OCI-LY7 (cell line): ENCODE results near the gene RBL1. TPM values are rescaled to one million over a fixed set of nuclear protein-coding genes. Genes with fewer than 3 reads are reported as not detected.
A peak's percentile ranks its signal among the peaks of the same experiment; 100 is the strongest.

Experiments
- BruUV-seq: library from RNA; stranded (reverse); fragments of 400-500 nt; replicated peaks from 2 replicates; lab custom pipeline; 2021; lab: Mats Ljungman, UMichigan
- CTCF ChIA-PET: fragments of 300-600 bp; sonication (Branson Sonifier 250); formaldehyde crosslinking; loops from one replicate; lab custom pipeline; 2022; ENCODE audit warnings: antibody characterized with exemption; ENCODE audit not compliant: unreplicated experiment; lab: Charles Lee
- POLR2A ChIA-PET: fragments of 300-600 bp; sonication (Branson Sonifier 250); formaldehyde crosslinking; loops from one replicate; lab custom pipeline; 2022; ENCODE audit warnings: antibody characterized with exemption; lab: Charles Lee
- DNase-seq: peaks from one replicate; pipeline ENCODE4 v3.0.0-alpha.2; 2015; ENCODE audit warnings: low spot score
- H2AFZ ChIP-seq: fragments of 200-600 bp; sonication (generic), shearing (Covaris generic); 2 replicates; pipeline ENCODE4 v1.6.1; 2014; ENCODE audit warnings: mild to moderate bottlenecking, antibody characterized with exemption, low read length, moderate library complexity
- H3K27ac ChIP-seq: fragments of 200-600 bp; sonication (generic); 2 replicates; pipeline ENCODE4 v1.5.1; 2014; ENCODE audit warnings: mixed run types, low read depth, mild to moderate bottlenecking, moderate library complexity, low read length, inconsistent platforms; ENCODE audit not compliant: poor library complexity, severe bottlenecking
- H3K36me3 ChIP-seq: fragments of 200-600 bp; sonication (generic); 2 replicates; pipeline ENCODE4 v1.6.1; 2014; ENCODE audit warnings: mild to moderate bottlenecking, antibody characterized with exemption, low read length, moderate library complexity, mixed read lengths; ENCODE audit not compliant: insufficient read depth
- H3K4me1 ChIP-seq: fragments of 200-600 bp; sonication (generic); 2 replicates; pipeline ENCODE4 v1.5.1; 2014; ENCODE audit warnings: mild to moderate bottlenecking, low read length; ENCODE audit not compliant: insufficient read depth, poor library complexity, severe bottlenecking
- H3K4me2 ChIP-seq: fragments of 200-600 bp; sonication (generic); 2 replicates; pipeline ENCODE4 v1.6.1; 2014; ENCODE audit warnings: mild to moderate bottlenecking, low read length
- H3K4me3 ChIP-seq: fragments of 200-600 bp; sonication (generic); 2 replicates; pipeline ENCODE4 v1.5.1; 2014; ENCODE audit warnings: mild to moderate bottlenecking, low read depth, low read length; ENCODE audit not compliant: poor library complexity, severe bottlenecking
- H3K79me2 ChIP-seq: fragments of 200-600 bp; sonication (generic); 2 replicates; pipeline ENCODE4 v1.6.1; 2016; ENCODE audit warnings: low read depth, mild to moderate bottlenecking, low read length, moderate library complexity, mixed read lengths; ENCODE audit not compliant: insufficient read depth
- H3K9me2 ChIP-seq: fragments of 200-600 bp; sonication (generic); 2 replicates; pipeline ENCODE4 v1.6.1; 2016; ENCODE audit warnings: mild to moderate bottlenecking, low read length, mixed read lengths; ENCODE audit not compliant: insufficient read depth
- H3K9me3 ChIP-seq: fragments of 200-600 bp; sonication (generic); 2 replicates; pipeline ENCODE4 v1.6.1; 2014; ENCODE audit warnings: mild to moderate bottlenecking, mixed run types, low read length, mixed read lengths
- H4K20me1 ChIP-seq: fragments of 200-600 bp; sonication (generic); 2 replicates; pipeline ENCODE4 v1.6.1; 2014; ENCODE audit warnings: mild to moderate bottlenecking, antibody characterized with exemption, low read length, moderate library complexity, mixed read lengths; ENCODE audit not compliant: insufficient read depth
- CTCF ChIP-seq: fragments of 200-600 bp; sonication (generic); conservative IDR thresholded peaks from 2 replicates; pipeline ENCODE4 v1.5.1; 2014; ENCODE audit warnings: mild to moderate bottlenecking, antibody characterized with exemption, low read length, moderate library complexity, mixed read lengths
- EZH2phosphoT487 ChIP-seq: fragments of 200-600 bp; sonication (generic); IDR thresholded peaks from 2 replicates; pipeline ENCODE4 v1.6.1; 2018; ENCODE audit warnings: low read depth, borderline replicate concordance, mild to moderate bottlenecking, mixed run types, antibody characterized with exemption, low read length, moderate library complexity, mixed read lengths
- intact Hi-C: fragments of 100-400 bp; cut with micrococcal nuclease; formaldehyde crosslinking; loops from one replicate; pipeline ENCODE4 v1.10.0; 2022; ENCODE audit not compliant: unreplicated experiment
- total RNA-seq, 2 experiments: library from RNA; depleted of rRNA in 1 of 2; stranded (reverse); fragments of >200 nt in 1 of 2; shearing (Covaris generic) in 1 of 2; gene quantifications; 2 replicates each; pipeline ENCODE4 v1.2.3, GENCODE V29; 2014 to 2022

RBL1 gene
- total RNA-seq, 2 experiments from 2014 or later: 41.5 to 63.0 TPM

- CTCF ChIA-PET: no interaction called here
- Histone ChIP-seq H3K9me2 (no peaks in the 10 kb centered on the region), H3K27ac (no peak overlapping the region), H3K4me2 (no peak overlapping the region), H3K79me2 (no peaks in the 10 kb centered on the region), H3K4me3 (no peak overlapping the region), H4K20me1 (no peaks in the 10 kb centered on the region), H3K4me1 (no peaks in the 10 kb centered on the region), H3K9me3 (no peaks in the 10 kb centered on the region), H3K36me3 (peaks cover 96% of the 10 kb centered on the region), H2AFZ (no peak overlapping the region)
- no peak for DNase-seq
- intact Hi-C loops: no loop called here
- BruUV-seq: TSS peak; percentile 45
- TF ChIP-seq EZH2phosphoT487: no peak
- no peak for TF ChIP-seq CTCF
- POLR2A ChIA-PET: no interaction called here
These were observed 40.5 kb downstream of the RBL1 start for GRCh38 chr20:37055276-37055675.

DNA sequence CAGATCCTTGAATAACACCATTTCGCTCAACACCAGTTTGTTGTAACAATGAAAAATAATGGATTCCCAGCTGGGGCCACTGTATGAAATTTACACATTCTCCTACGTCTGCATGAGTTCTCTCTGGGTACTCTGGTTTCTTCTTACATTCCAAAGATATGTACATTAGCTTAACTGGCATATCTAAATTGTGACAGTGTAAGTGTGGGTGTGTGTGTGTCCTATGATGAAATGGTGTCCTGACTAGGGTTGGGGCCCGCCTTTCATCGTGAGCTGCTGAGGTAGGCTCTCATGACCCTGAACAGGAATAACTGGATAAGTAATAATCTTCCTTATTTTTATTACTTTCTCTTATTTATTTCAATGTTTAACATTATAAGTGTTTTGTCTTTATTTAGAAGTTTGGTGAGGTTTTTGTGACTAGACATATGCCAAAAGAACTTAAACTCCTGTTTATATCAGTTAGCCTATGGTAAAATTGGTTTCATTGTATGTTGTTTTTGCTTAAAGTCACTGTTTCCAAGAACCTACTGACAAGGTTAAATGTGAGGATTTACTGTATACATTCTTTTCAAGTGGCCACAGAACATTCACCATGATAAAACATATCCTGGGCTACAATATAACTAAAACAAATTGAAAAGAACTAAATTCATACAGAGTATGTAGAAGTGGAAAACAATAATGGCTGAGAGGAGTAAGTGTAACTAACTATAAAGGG, 42.4 kb downstream of the RBL1 start:
- H3K36me3 ChIP-seq: peaks cover 92% of the 10 kb centered on the region
- no peak for DNase-seq
- no peaks in the 10 kb centered on the region for H3K4me1 ChIP-seq
- no peak overlapping the region for H2AFZ ChIP-seq
- H3K4me3 ChIP-seq: no peak overlapping the region
- no peak for TF ChIP-seq CTCF
- TF ChIP-seq EZH2phosphoT487: no peak
- H3K27ac ChIP-seq: no peak overlapping the region
- intact Hi-C loops: no loop called here
- BruUV-seq: TSS peak; percentile 33
- H3K4me2 ChIP-seq: no peak overlapping the region
- no peaks in the 10 kb centered on the region for H3K9me2 ChIP-seq
- no peaks in the 10 kb centered on the region for H3K9me3 ChIP-seq
- POLR2A ChIA-PET: no interaction called here
- CTCF ChIA-PET: no interaction called here
- H3K79me2 ChIP-seq: no peaks in the 10 kb centered on the region
- no peaks in the 10 kb centered on the region for H4K20me1 ChIP-seq
